Ramos (cell line): ENCODE results near the gene TLCD3B.

Experiments
- in situ Hi-C: fragments of 300-500 bp; cut with MboI; formaldehyde crosslinking; loops from one replicate; pipeline ENCODE4 v1.14.3; 2022; ENCODE audit warnings: low sequenced_read_pairs; ENCODE audit not compliant: unreplicated experiment

Gene TLCD3B

DNA sequence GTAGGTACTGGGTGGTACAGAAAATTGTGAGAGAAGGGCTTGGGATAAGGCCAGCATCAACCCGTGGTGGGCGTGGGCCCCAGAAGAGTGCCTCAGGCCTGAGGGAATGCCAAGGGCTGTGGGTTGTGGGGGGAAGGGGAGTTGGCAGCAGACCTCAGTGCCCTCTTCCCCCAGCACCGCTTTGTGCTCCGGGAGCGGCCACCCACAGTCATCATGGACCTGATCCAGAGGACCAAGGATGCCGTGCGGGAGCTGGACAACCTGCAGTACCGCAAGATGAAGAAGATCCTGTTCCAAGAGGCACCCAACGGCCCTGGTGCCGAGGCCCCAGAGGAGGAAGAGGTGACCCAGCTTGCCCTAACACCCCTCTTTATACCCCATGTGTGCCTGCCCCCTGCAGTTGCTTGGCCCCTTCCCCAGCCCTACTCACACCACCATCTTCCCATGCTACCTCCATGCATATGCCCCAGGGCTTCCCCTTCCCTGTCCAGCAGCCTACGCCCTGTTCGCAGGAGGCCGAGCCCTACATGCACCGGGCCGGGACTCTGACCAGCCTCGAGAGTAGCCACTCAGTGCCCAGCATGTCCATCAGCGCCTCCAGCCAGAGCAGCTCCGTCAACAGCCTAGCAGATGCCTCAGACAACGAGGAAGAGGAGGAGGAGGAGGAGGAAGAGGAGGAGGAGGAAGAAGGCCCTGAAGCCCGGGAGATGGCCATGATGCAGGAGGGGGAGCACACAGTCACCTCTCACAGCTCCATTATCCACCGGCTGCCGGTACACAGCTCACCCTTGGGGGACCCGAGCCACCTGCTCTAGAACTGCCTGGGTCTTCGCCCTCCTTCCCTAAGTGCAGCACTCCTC is 48.3 kb downstream of the TLCD3B start:
- in situ Hi-C loops = no loop called here

DNA sequence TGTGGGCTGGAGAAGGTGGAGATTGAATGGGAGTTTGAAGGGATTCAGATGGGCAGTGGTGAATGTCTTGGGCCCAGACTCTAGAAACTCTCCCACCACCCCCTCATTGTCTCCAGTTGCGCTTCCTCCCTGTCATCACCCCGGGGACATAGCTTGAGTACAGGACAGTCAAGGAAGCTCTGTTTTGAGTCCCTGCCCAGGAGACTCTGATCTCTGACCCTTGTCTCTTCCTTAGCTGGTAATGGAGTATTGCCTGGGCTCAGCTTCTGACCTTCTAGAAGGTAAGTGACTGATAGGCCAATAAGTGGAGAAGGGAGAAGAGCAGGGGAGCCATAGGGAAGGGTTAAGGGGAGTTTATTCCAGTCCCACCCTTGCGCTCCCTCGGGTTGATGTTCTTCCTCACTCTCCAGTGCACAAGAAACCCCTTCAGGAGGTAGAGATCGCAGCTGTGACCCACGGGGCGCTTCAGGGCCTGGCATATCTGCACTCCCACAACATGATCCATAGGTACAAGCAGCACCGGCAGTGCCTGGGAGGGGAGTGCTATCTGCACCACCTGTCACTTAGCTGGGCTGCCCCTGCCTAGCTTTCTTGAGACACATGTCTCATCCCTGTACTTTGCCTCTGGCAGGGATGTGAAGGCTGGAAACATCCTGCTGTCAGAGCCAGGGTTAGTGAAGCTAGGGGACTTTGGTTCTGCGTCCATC is 52.4 kb downstream of the TLCD3B start:
- in situ Hi-C loops = no loop called here

DNA sequence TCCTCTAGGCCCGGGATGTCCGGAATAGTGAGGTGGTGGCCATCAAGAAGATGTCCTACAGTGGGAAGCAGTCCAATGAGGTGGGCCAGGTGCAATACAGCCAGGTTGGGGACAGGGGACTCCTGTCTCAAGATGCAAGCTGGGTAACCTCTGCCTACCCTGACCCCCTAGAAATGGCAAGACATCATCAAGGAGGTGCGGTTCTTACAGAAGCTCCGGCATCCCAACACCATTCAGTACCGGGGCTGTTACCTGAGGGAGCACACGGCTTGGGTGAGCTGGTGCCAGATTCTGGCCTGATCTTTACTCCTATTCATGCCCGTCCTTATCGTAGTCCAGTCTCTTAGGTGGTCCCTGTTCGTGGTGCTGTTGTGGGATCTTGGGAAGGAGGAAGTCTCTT is 53.0 kb downstream of the TLCD3B start:
- in situ Hi-C loops = no loop called here

DNA sequence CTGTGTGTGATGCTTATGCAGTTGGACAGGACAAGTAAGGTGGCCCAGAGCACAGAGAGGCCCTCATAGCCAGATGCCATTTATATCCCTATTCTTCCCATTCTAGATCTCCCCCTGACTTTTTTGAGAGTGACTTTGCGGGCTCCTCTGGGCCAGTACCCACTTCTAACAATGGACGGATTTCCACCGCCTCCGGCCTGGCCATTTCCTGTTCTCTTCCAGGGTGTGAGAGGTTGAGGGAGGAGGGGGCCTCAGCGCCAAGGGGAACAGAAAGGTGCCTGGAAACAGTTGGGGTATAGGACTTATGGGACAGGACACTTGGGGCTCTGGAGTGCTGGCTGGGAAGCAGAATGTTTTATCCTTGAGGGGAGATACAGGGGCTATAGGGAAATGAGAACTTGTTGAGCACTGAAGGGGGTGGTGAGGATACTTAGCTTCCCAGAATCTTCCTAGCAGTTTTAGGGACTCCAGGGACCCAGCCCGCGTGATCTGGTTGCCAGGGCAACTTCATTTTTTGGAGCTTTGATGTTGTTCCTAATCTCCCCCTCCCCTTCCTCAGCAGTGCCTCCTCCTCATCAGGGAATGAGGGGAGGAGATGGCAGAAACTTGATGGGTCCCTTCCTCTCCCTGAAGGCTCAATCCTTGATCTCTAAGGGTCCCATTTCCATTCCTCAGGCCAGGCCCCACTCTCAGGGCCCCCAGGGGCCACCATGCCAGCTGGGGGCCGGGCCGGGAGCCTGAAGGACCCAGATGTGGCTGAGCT is 53.8 kb downstream of the TLCD3B start:
- in situ Hi-C loops = no loop called here

DNA sequence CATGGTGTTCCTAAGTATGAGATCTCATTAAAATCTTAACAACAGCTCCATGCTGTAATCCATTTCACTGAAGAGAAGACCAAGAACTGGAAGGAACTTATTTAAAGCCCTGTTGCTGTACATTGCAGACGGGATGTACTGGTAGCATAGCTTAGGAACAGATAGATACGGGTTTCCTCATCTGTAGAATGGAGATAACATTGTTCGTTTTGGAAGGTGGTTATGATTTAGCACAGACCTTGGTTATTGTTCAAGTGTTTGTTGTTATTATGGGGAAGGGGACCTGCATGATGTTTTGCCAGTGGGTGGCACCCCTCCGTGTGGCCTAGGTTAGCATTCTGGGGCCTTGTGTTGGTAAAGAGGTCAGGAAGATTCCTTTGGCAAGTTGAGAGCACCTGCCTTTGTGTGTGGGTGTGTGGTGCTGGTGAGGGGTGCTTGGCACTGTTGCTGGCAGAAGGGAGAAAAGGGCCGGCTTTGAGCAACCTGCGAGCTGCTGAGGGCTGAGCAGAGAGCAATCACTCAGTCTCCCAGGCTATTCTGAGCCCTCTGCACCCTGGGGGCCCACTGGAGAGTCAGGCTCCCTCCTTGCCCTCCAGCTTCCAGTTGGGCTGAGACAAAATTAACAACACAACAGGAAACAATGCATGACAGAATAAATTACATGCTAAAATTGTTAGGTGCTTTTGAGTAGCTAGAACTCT is 55.1 kb downstream of the TLCD3B start:
- in situ Hi-C loops = no loop called here

DNA sequence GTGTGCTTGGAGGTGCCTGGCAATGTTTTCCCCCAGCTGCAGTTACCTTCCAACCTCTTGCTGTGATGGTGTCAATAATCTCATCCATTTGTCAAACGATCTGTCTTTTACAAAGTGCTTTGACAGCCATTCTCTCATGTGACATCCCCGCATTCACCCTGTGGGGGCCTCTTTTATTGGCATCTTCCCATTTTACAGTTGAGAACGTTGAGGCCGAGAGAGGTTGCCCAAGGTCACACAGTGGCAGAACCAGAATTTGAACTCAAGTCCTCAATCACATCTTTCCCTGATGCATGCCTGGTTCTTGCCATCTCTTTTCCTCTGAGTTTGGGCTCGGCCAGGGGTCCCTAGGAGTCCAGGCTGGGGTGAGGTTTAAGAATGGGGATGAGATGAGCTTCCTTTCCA is 55.9 kb downstream of the TLCD3B start:
- in situ Hi-C loops = no loop called here
